ENCODE measurements around the gene PSMB7.

- TF ChIP-seq, protein P1, sequence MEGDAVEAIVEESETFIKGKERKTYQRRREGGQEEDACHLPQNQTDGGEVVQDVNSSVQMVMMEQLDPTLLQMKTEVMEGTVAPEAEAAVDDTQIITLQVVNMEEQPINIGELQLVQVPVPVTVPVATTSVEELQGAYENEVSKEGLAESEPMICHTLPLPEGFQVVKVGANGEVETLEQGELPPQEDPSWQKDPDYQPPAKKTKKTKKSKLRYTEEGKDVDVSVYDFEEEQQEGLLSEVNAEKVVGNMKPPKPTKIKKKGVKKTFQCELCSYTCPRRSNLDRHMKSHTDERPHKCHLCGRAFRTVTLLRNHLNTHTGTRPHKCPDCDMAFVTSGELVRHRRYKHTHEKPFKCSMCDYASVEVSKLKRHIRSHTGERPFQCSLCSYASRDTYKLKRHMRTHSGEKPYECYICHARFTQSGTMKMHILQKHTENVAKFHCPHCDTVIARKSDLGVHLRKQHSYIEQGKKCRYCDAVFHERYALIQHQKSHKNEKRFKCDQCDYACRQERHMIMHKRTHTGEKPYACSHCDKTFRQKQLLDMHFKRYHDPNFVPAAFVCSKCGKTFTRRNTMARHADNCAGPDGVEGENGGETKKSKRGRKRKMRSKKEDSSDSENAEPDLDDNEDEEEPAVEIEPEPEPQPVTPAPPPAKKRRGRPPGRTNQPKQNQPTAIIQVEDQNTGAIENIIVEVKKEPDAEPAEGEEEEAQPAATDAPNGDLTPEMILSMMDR (conservative IDR thresholded peaks at IDR 0.05 in 1 of 2, IDR thresholded peaks at IDR 0.05 in 1 of 2; ENCODE audit: low read depth in 1 of 2, low read length in 2 of 2) = no peak
- TF ChIP-seq EZH2 (IDR thresholded peaks at IDR 0.05; ENCODE audit: low read length, missing control alignments) = no peak
These were observed 42.7 kb upstream of the PSMB7 start for GRCh38 chr9:124457887-124458431.
